AG04450 (cell line): ENCODE measurements around the gene GHRL. TPM values are rescaled to one million over a fixed set of nuclear protein-coding genes. Genes with fewer than 3 reads are reported as not detected.

Source experiments
- CTCF ChIA-PET: fragments of 300-600, 350-600 bp; formaldehyde crosslinking; extraction: SDS; loops from one replicate; lab custom pipeline; 2022; ENCODE audit warnings: antibody characterized with exemption, inconsistent platforms; lab: Charles Lee
- POLR2A ChIA-PET: fragments of 350-600 bp; formaldehyde crosslinking; extraction: SDS; loops from one replicate; lab custom pipeline; 2021; ENCODE audit warnings: antibody characterized with exemption, inconsistent platforms; lab: Yijun Ruan, JAX
- DNase-seq: peaks from one replicate; pipeline ENCODE4 v3.0.0-alpha.2; 2011; ENCODE audit warnings: low read depth, low spot score
- H3K27ac ChIP-seq: one replicate; pipeline ENCODE4 v1.5.1; 2012; ENCODE audit warnings: low read depth, low read length, control low read depth
- H3K27me3 ChIP-seq: one replicate; pipeline ENCODE4 v1.6.0; 2012; ENCODE audit warnings: low read length; ENCODE audit not compliant: control insufficient read depth, insufficient read depth
- H3K4me3 ChIP-seq: 2 replicates; pipeline ENCODE4 v1.5.1; 2011; ENCODE audit warnings: mild to moderate bottlenecking, low read depth, low read length, control low read depth
- H3K9me3 ChIP-seq: 2 replicates; pipeline ENCODE4 v1.5.1; 2012; ENCODE audit warnings: low read length; ENCODE audit not compliant: control insufficient read depth, insufficient read depth
- polyA plus RNA-seq: library from polyadenylated mRNA; depleted of rRNA; stranded (reverse); fragments of >200 nt; gene quantifications from 2 replicates; pipeline ENCODE4 v1.2.3, GENCODE V29; 2011
- TF ChIP-seq, protein P1 (sequence below): IDR thresholded peaks from 2 replicates; pipeline ENCODE4 v1.5.1; 2011; ENCODE audit warnings: low read depth, low read length, control low read depth, inconsistent platforms

Gene GHRL
- polyA plus RNA-seq, 1 experiment = not detected

DNA sequence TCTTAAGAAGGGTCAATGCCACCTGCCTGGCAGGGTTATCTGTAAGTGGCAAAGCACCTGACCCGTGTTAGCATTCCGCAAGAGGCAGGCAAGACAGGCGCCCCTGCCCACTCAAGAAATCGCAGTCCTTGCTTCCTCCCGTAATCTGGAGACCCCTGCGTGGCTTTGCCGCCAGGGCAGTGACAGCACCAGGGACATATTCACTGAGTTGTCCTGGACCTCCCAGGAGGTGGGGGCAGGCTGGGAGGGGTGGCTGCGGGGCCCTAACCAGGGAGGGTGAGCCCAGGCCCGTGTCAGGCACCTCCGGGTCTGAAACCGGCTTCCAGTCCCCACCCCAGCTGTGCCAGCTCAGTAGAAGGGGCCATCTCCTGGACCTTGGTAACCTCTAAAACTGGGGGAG, 44.0 kb upstream of the GHRL start:
- DNase-seq = no peak
- Histone ChIP-seq H3K9me3 (no peaks in the 10 kb centered on the region), H3K4me3 (no peak overlapping the region), H3K27me3 (peaks cover 36% of the 10 kb centered on the region), H3K27ac (no peak overlapping the region)
- TF ChIP-seq, protein P1, sequence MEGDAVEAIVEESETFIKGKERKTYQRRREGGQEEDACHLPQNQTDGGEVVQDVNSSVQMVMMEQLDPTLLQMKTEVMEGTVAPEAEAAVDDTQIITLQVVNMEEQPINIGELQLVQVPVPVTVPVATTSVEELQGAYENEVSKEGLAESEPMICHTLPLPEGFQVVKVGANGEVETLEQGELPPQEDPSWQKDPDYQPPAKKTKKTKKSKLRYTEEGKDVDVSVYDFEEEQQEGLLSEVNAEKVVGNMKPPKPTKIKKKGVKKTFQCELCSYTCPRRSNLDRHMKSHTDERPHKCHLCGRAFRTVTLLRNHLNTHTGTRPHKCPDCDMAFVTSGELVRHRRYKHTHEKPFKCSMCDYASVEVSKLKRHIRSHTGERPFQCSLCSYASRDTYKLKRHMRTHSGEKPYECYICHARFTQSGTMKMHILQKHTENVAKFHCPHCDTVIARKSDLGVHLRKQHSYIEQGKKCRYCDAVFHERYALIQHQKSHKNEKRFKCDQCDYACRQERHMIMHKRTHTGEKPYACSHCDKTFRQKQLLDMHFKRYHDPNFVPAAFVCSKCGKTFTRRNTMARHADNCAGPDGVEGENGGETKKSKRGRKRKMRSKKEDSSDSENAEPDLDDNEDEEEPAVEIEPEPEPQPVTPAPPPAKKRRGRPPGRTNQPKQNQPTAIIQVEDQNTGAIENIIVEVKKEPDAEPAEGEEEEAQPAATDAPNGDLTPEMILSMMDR = no peak
- ChIA-PET POLR2A (interaction anchor here (0.7 kb wide), 1 partner anchor 21 kb away, joined by 3 read pairs; no protein-coding TSS in a partner anchor), CTCF (interaction anchor here (1.2 kb wide), 1 partner anchor 402 kb away, joined by 3 read pairs; no protein-coding TSS in a partner anchor)

DNA sequence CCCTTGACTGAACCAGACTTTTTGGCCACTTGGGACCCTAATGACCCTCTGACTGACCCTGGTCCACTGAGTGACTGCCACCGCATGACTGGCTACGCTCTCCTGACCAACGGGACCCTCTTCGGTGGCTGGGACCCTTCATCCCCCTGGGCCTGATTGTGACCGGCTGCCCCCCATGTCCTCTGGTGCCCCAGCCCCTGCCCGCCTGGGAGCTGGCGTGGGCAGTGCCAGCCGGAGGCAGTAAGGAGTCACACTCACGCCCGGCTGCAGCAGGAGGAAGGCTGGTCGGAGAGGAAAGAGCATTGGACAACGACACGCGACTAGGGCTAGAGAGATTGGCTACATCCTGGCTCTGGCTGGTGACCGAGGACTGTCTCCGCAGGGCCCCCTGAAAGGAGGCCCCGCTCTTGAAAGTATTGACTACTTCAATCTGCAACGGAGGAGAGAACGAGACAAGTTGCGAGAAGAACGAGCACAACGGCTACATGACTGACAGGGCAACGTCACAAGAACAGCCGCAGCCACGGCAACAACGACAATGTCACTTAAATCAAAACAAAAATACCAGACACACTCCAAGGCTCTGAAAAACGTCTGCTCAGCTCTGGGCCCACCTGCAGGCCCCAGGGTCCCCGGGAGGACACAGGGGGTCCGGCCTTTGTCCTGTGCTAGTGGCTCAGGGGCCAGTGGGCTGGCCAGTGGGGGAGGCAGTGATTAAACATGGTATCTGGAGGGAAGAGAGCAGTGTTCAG, 43.3 kb upstream of the GHRL start:
- ChIA-PET CTCF (no interaction called here), POLR2A (no interaction called here)
- Histone ChIP-seq H3K9me3 (no peaks in the 10 kb centered on the region), H3K4me3 (no peak overlapping the region), H3K27me3 (peaks cover 41% of the 10 kb centered on the region), H3K27ac (no peak overlapping the region)
- TF ChIP-seq, protein P1 = no peak
- no peak for DNase-seq

DNA sequence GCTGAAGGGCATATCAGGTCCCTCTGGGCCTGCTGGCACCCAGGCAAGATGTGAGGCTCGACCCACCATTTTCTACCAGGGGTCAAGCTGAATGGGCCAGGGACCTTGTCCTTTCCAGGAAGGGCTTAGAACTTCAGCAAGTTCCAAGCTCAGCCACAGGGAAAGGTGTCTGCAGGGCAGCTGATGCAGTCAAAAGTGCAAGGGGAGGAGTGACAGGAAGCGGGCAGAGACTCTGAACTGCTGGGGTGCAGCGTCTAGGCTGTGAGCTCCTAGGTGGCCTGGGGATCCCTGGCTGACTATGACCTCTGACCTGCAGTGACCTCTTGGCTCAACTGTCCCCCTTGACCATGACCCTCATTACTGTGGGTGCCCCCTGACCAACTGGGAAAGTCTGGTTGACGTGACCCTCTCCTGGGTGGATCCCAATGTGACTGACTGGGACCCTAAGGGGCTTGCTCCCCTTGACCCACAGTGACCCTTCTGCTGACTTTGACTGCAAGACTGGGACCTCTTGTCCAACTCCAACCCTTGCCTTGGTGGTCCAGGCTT, 42.5 kb upstream of the GHRL start:
- CTCF ChIA-PET = interaction anchor here (2.2 kb wide), 1 partner anchor 9 kb away, joined by 14 read pairs; no protein-coding TSS in a partner anchor
- DNase-seq = no peak
- TF ChIP-seq, protein P1 = no peak
- Histone ChIP-seq H3K27me3 (peaks cover 47% of the 10 kb centered on the region), H3K9me3 (no peaks in the 10 kb centered on the region; the same call in 1 of the 2 replicates), H3K27ac (no peak overlapping the region), H3K4me3 (no peak overlapping the region)
- POLR2A ChIA-PET = no interaction called here

DNA sequence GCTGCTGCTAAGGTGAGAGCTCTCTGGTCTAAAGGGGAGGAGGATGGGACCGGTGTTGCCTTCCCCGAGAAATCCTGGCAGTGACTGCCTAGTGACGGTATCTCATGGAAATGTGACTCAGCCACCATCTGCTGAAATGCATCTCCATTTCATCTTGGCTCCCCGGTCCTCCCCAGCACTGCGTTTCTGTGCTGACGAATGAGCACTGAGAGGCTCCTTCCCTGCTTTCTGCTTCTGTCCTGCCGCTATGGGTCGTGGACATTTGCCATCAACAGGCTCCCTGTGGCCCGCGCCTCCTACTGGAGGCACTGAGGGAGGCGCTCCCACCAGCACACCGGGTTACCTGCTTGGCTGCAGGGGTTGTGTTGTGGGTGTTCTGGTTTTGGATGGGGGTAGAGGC, 41.7 kb upstream of the GHRL start:
- Histone ChIP-seq H3K4me3 (no peak overlapping the region), H3K27ac (no peak overlapping the region), H3K9me3 (no peaks in the 10 kb centered on the region; the same call in 1 of the 2 replicates), H3K27me3 (peaks cover 50% of the 10 kb centered on the region)
- no peak for DNase-seq
- ChIA-PET CTCF (interaction anchor here (1.2 to 2.2 kb wide), 2 partner anchors 9 to 11 kb away, joined by 3 to 14 read pairs; no protein-coding TSS in a partner anchor), POLR2A (no interaction called here)
- TF ChIP-seq, protein P1 = peak; percentile 34; the same call in 1 of the 2 replicates

DNA sequence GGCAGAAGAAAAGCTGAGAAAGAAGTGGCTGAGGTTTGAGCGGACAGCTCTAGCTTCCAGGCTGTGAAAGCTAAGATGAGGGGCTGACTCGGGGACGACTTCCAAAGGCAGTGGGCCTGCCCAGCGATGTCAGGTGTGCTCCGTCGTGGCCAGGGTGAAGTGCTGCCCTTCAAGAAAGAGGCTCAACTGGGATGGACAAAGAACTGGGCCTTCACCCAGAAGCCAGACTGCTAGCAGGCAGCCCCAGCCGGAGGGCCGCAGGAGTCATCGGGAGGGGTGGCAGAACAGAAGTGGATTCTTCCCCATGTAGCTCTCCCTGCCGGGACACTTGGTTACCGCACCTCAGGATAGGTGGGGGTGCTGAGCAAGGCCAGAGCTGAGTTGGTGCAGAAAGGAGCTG, 41.3 kb upstream of the GHRL start:
- TF ChIP-seq, protein P1 = no peak
- ChIA-PET CTCF (interaction anchor here (1.2 to 2.2 kb wide), 2 partner anchors 10 to 11 kb away, joined by 3 to 14 read pairs; no protein-coding TSS in a partner anchor), POLR2A (no interaction called here)
- DNase-seq = no peak
- H3K4me3 ChIP-seq = no peak overlapping the region
- no peaks in the 10 kb centered on the region; the same call in 1 of the 2 replicates for H3K9me3 ChIP-seq
- H3K27me3 ChIP-seq = peaks cover 54% of the 10 kb centered on the region
- H3K27ac ChIP-seq = no peak overlapping the region
